ENCODE data around the gene IFTAP. TPM values are rescaled to one million over a fixed set of nuclear protein-coding genes. Genes with fewer than 3 reads are reported as not detected.

IFTAP gene
- total RNA-seq, 1 experiment from 2014 or later: 19.9 TPM

DNA sequence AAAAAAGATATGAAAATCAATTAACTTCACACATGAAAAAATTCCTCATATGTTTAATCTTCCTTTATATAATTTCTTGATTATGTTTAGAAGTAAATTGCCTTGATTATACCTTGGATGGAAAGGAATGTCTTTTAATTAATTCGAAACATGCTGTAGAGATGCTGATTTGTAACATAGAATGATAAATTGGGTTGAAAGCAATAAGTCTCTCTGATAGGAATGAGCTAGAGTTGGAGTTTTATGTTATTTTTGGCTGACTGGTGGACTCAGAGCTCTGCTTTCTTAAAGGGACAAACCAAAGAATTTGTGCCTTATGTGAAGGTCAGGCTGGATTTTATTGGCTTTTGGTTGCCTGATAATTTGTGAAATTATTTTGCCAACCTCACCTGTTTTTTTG is 98.4 kb downstream of the IFTAP start:
- no peak overlapping the region for H3K4ac ChIP-seq (ENCODE audit: low read depth, low read length)
- no peak for DNase-seq
- Mint-ChIP-seq H3K27ac (no peak overlapping the region), H3K36me3 (ENCODE audit: insufficient read depth in 1 of 3, low read depth in 3 of 3) (no peaks in the 10 kb centered on the region), H3K27me3 (ENCODE audit: low read depth) (peaks cover 2% of the 10 kb centered on the region; the same call in 1 of the 2 replicates), H3K4me1 (0 out of 4 replicates have a peak, but pooled peaks cover 0 to 4% of the 10 kb centered on the region in 2 experiments), H3K9me3 (no peaks in the 10 kb centered on the region), H3K4me3 (no peak overlapping the region)
- no peak overlapping the region for H3K56ac ChIP-seq (ENCODE audit: insufficient read length, low read depth, low read length)
- no peaks in the 10 kb centered on the region for H3K27me3 ChIP-seq (ENCODE audit: insufficient read depth, low read length)
- no peaks in the 10 kb centered on the region for H3K9me3 ChIP-seq (ENCODE audit: control insufficient read depth, low read depth, low read length)
- no peak overlapping the region for H3K27ac ChIP-seq (ENCODE audit: insufficient read length, low read depth, low read length)
- no peak overlapping the region for H2BK12ac ChIP-seq (ENCODE audit: insufficient read length, low read depth, low read length)
- H4K20me1 ChIP-seq (ENCODE audit: control insufficient read depth, insufficient read depth, insufficient read length): no peaks in the 10 kb centered on the region
- no peak overlapping the region for H3K4me2 ChIP-seq (ENCODE audit: insufficient read depth, insufficient read length, low read length)
- H3K23ac ChIP-seq (ENCODE audit: insufficient read length, low read depth, low read length): no peak overlapping the region
- TF ChIP-seq CTCF (conservative IDR thresholded peaks at IDR 0.05): no peak
- no peak overlapping the region for H2BK120ac ChIP-seq (ENCODE audit: low read depth, low read length, poor library complexity, severe bottlenecking)
- no peaks in the 10 kb centered on the region for H3K23me2 ChIP-seq (ENCODE audit: insufficient read length, low read depth, low read length, poor library complexity, severe bottlenecking)
- H2AK5ac ChIP-seq (ENCODE audit: insufficient read length, low read length): no peak overlapping the region
- H4K8ac ChIP-seq (replicated peaks; ENCODE audit: insufficient read length, low read depth, low read length): no peak overlapping the region
- no peak overlapping the region for H2BK20ac ChIP-seq (ENCODE audit: low read depth, low read length, poor library complexity, severe bottlenecking)
- H4K5ac ChIP-seq (ENCODE audit: insufficient read length, low read depth, low read length): no peak overlapping the region
- H2BK5ac ChIP-seq (ENCODE audit: insufficient read length, low read length): no peak overlapping the region
- no peaks in the 10 kb centered on the region for H3K4me1 ChIP-seq (ENCODE audit: insufficient read depth, low read length)
- H3T11ph ChIP-seq (ENCODE audit: low read length): no peak overlapping the region
- no peak overlapping the region for H3K9ac ChIP-seq (ENCODE audit: extremely low read depth, insufficient read length, low read length)
- H2AFZ ChIP-seq (ENCODE audit: low read length): no peak overlapping the region
- H3K18ac ChIP-seq (ENCODE audit: insufficient read length, low read depth, low read length): no peak overlapping the region
- H2BK15ac ChIP-seq (ENCODE audit: low read depth, low read length): no peak overlapping the region
- WGBS (ENCODE audit: extremely low coverage, insufficient read length, low lambda C conversion rate): no CpG with 5 or more reads among the region's 1 CpG
- H3K79me1 ChIP-seq (ENCODE audit: insufficient read depth, low read depth, low read length, poor library complexity, severe bottlenecking): no peaks in the 10 kb centered on the region
- no peaks in the 10 kb centered on the region for H3K79me2 ChIP-seq (ENCODE audit: insufficient read depth, low read length)
- no peak overlapping the region for H4K91ac ChIP-seq (ENCODE audit: insufficient read length, low read depth, low read length)
- no peak overlapping the region for H3K14ac ChIP-seq (ENCODE audit: insufficient read depth, low read length)

Data from H9 (cell line).